CD14-positive monocyte (primary cell): ENCODE measurements around the gene MED20. TPM values are rescaled to one million over a fixed set of nuclear protein-coding genes. Genes with fewer than 3 reads are reported as not detected.

Source experiments
- DNase-seq, 3 donors: peaks; one replicate each; pipeline ENCODE4 v3.0.0-alpha.2; 2011 to 2022
- H2AFZ ChIP-seq: 2 replicates; pipeline ENCODE4 v1.6.0; 2012; ENCODE audit warnings: mild to moderate bottlenecking, low read depth, low read length, inconsistent platforms; ENCODE audit not compliant: insufficient read depth, poor library complexity, severe bottlenecking
- H3K27ac ChIP-seq, 2 donors: 1 replicate in 1 of 2; 2 replicates in 1 of 2; pipeline ENCODE4 v1.5.1; 2012 to 2013; ENCODE audit warnings: low read length in 2 of 2, control low read depth in 1 of 2, inconsistent platforms in 1 of 2, low read depth in 1 of 2, mild to moderate bottlenecking in 1 of 2
- H3K27me3 ChIP-seq, 2 donors: one replicate each; pipeline versions ENCODE4 v1.6.0 to v1.6.1; 2011 to 2013; ENCODE audit warnings: low read length in 2 of 2; ENCODE audit not compliant: control insufficient read depth in 2 of 2, insufficient read depth in 2 of 2
- H3K36me3 ChIP-seq, 2 donors: replicated peaks in 1 of 2; 1 replicate in 1 of 2; 2 replicates in 1 of 2; pipeline versions ENCODE4 v1.5.1 to v1.6.1; 2012 to 2013; ENCODE audit warnings: low read length in 2 of 2, control low read depth in 1 of 2, inconsistent platforms in 1 of 2, mild to moderate bottlenecking in 1 of 2; ENCODE audit not compliant: insufficient read depth in 2 of 2, control insufficient read depth in 1 of 2
- H3K4me1 ChIP-seq, 2 donors: 1 replicate in 1 of 2; 2 replicates in 1 of 2; pipeline versions ENCODE4 v1.5.1 to v1.6.1; 2012 to 2013; ENCODE audit warnings: low read length in 2 of 2, control low read depth in 1 of 2, inconsistent platforms in 1 of 2, mild to moderate bottlenecking in 1 of 2, moderate library complexity in 1 of 2; ENCODE audit not compliant: insufficient read depth in 2 of 2, control insufficient read depth in 1 of 2
- H3K4me2 ChIP-seq: replicated peaks from 2 replicates; pipeline ENCODE3; 2012; ENCODE audit warnings: low read length, moderate library complexity, mild to moderate bottlenecking; ENCODE audit not compliant: poor library complexity, severe bottlenecking; ENCODE audit errors: extremely low read depth
- H3K4me3 ChIP-seq, 3 experiments: fragments of 200-600 bp in 1 of 3; sonication (generic) in 1 of 3; replicated peaks in 1 of 3; 1 replicate in 2 of 3; 2 replicates in 1 of 3; pipeline ENCODE4 v1.5.1; 2011 to 2013; ENCODE audit warnings: low read length in 3 of 3, mild to moderate bottlenecking in 3 of 3, control low read depth in 2 of 3, low read depth in 2 of 3, inconsistent platforms in 1 of 3, moderate library complexity in 1 of 3
- H3K79me2 ChIP-seq: 2 replicates; pipeline ENCODE4 v1.6.0; 2012; ENCODE audit warnings: mild to moderate bottlenecking, control low read depth, inconsistent platforms, low read length, moderate library complexity; ENCODE audit not compliant: insufficient read depth
- H3K9ac ChIP-seq: 2 replicates; pipeline ENCODE4 v1.6.0; 2017; ENCODE audit warnings: low read length, mild to moderate bottlenecking; ENCODE audit not compliant: insufficient read depth, poor library complexity, severe bottlenecking
- H3K9me3 ChIP-seq, 2 donors: replicated peaks in 1 of 2; 1 replicate in 1 of 2; 2 replicates in 1 of 2; pipeline versions ENCODE4 v1.5.1 to v1.6.1; 2012 to 2013; ENCODE audit warnings: low read length in 2 of 2, control low read depth in 1 of 2; ENCODE audit not compliant: control insufficient read depth in 1 of 2, insufficient read depth in 1 of 2
- H4K20me1 ChIP-seq: 2 replicates; pipeline ENCODE4 v1.6.0; 2012; ENCODE audit warnings: mild to moderate bottlenecking, low read length, control low read depth, moderate library complexity; ENCODE audit not compliant: insufficient read depth
- H3K27ac Mint-ChIP-seq, 7 donors: one replicate each; pipeline ENCODE4 v1.8.0; 2020; ENCODE audit warnings: mild to moderate bottlenecking in 7 of 7, mixed read lengths in 7 of 7, moderate library complexity in 6 of 7, inconsistent platforms in 2 of 7
- H3K27me3 Mint-ChIP-seq, 3 donors: one replicate each; pipeline ENCODE4 v1.8.0; 2021 to 2022; ENCODE audit warnings: low read depth in 3 of 3, mild to moderate bottlenecking in 3 of 3, mixed read lengths in 3 of 3, moderate library complexity in 3 of 3, inconsistent platforms in 1 of 3
- H3K36me3 Mint-ChIP-seq, 2 donors: one replicate each; pipeline ENCODE4 v1.8.0; 2020; ENCODE audit warnings: mixed read lengths in 2 of 2, inconsistent platforms in 1 of 2, mild to moderate bottlenecking in 1 of 2
- H3K4me1 Mint-ChIP-seq: one replicate; pipeline ENCODE4 v1.8.0; 2020; ENCODE audit warnings: mild to moderate bottlenecking, mixed read lengths
- H3K4me3 Mint-ChIP-seq, 2 donors: one replicate each; pipeline ENCODE4 v1.8.0; 2020; ENCODE audit warnings: mild to moderate bottlenecking in 2 of 2, mixed read lengths in 2 of 2, moderate library complexity in 1 of 2
- H3K9me3 Mint-ChIP-seq, 7 donors: one replicate each; pipeline ENCODE4 v1.8.0; 2020 to 2022; ENCODE audit warnings: mixed read lengths in 7 of 7, mild to moderate bottlenecking in 6 of 7, moderate library complexity in 6 of 7, inconsistent platforms in 2 of 7
- CTCF ChIP-seq: fragments of 200-600 bp; IDR thresholded peaks from one replicate; pipeline ENCODE4 v1.8.0; 2022; ENCODE audit warnings: antibody characterized with exemption, mild to moderate bottlenecking
- WGBS: methylation state at CpG from one replicate; pipeline ENCODE4 v1.1.5; 2013; ENCODE audit warnings: missing lambda C conversion rate; ENCODE audit not compliant: insufficient coverage; 5-methylcytosine and 5-hydroxymethylcytosine counted together
- intact Hi-C, 2 donors: fragments of 100-400 bp; cut with micrococcal nuclease; formaldehyde crosslinking; loops; one replicate each; pipeline versions ENCODE4 v1.15.0 to v1.15.1; 2023
- polyA plus RNA-seq, 3 donors: library from polyadenylated mRNA; depleted of rRNA in 1 of 3; unstranded in 2 of 3; stranded (reverse) in 1 of 3; fragments of 300-500 nt in 2 of 3; fragments of >200 nt in 1 of 3; fragmentation: Illumina TruSeq in 2 of 3; gene quantifications; 1 replicate in 2 of 3; 2 replicates in 1 of 3; pipeline ENCODE4 v1.2.3, GENCODE V29; 2012 to 2021

The MED20 gene
- polyA plus RNA-seq, 3 donors, result 6.3 to 16.2 (median 13.6) TPM

GRCh38 chr6:41939848-41940758 is 19.2 kb upstream of the MED20 start:
- H3K9me3 Mint-ChIP-seq, result no peaks in the 10 kb centered on the region
- peaks cover 80% of the 10 kb centered on the region for H3K79me2 ChIP-seq
- no peaks in the 10 kb centered on the region for H3K9me3 ChIP-seq
- peak overlapping the region; percentile 90 to 99 (median 98) for H3K27ac Mint-ChIP-seq
- peak overlapping the region; percentile 77 for H3K9ac ChIP-seq
- H3K27ac ChIP-seq, result peak overlapping the region; percentile 80 to 81
- H3K4me2 ChIP-seq, result peak overlapping the region; percentile 98
- peaks cover 23 to 24% of the 10 kb centered on the region in 2 donors for H3K36me3 ChIP-seq
- H3K4me3 ChIP-seq, result peak overlapping the region; percentile 84 to 97 (median 84)
- H3K36me3 Mint-ChIP-seq, result peaks cover 22 to 44% of the 10 kb centered on the region in 2 donors
- peaks cover 72 to 87% of the 10 kb centered on the region in 2 donors for H3K4me1 ChIP-seq
- H3K4me3 Mint-ChIP-seq, result peak overlapping the region; percentile 95 to 97
- peaks cover 0 to 2% (median 0%) of the 10 kb centered on the region in 3 donors for H3K27me3 Mint-ChIP-seq
- no peak for TF ChIP-seq CTCF
- peaks cover 61% of the 10 kb centered on the region for H4K20me1 ChIP-seq
- intact Hi-C loops, result loop anchor here (2.0 to 5.0 kb wide), 6 partner anchors 19 to 107 kb away; partner anchors contain the start of genes BYSL (in 1 of the 2) and MED20 (in 1 of the 2)
- peak overlapping the region; percentile 71 for H2AFZ ChIP-seq
- H3K4me1 Mint-ChIP-seq, result peaks cover 70% of the 10 kb centered on the region
- WGBS, result 5% methylated on average over 13 of the region's 27 CpGs
- DNase-seq, result peak in 1 of 3 donors; percentile 12
- H3K27me3 ChIP-seq, result no peaks in the 10 kb centered on the region

GRCh38 chr6:41939176-41939847 is 18.4 kb upstream of the MED20 start:
- H3K27ac ChIP-seq, result peak overlapping the region; percentile 80 to 81
- H2AFZ ChIP-seq, result no peak overlapping the region
- peak overlapping the region; percentile 90 to 99 (median 98) for H3K27ac Mint-ChIP-seq
- no peaks in the 10 kb centered on the region for H3K9me3 Mint-ChIP-seq
- 0% methylated on average over 8 of the region's 11 CpGs for WGBS
- intact Hi-C loops, result loop anchor here (2.0 to 5.0 kb wide), 5 partner anchors 31 to 108 kb away; no protein-coding TSS in a partner anchor
- peaks cover 30 to 31% of the 10 kb centered on the region in 2 donors for H3K36me3 ChIP-seq
- H3K4me1 ChIP-seq, result peaks cover 74 to 90% of the 10 kb centered on the region in 2 donors
- peaks cover 29 to 52% of the 10 kb centered on the region in 2 donors for H3K36me3 Mint-ChIP-seq
- H3K4me1 Mint-ChIP-seq, result peaks cover 75% of the 10 kb centered on the region
- no peak for TF ChIP-seq CTCF
- H3K4me3 ChIP-seq, result peak overlapping the region; percentile 84 to 97 (median 84)
- no peaks in the 10 kb centered on the region for H3K27me3 ChIP-seq
- peaks cover 69% of the 10 kb centered on the region for H4K20me1 ChIP-seq
- H3K9ac ChIP-seq, result peak overlapping the region; percentile 77
- no peaks in the 10 kb centered on the region for H3K9me3 ChIP-seq
- peaks cover 0 to 2% (median 0%) of the 10 kb centered on the region in 3 donors for H3K27me3 Mint-ChIP-seq
- peak overlapping the region; percentile 98 for H3K4me2 ChIP-seq
- DNase-seq, result peak; percentile 54 to 77 (median 72)
- peaks cover 87% of the 10 kb centered on the region for H3K79me2 ChIP-seq
- H3K4me3 Mint-ChIP-seq, result peak overlapping the region; percentile 95 to 97
